Measurements from ENCODE around the gene ABI3.

ABI3 gene

GRCh38 chr17:49190932-49191331 is 19.6 kb upstream of the ABI3 start:
- Mint-ChIP-seq H3K27ac (peak overlapping the region; percentile 20), H3K9me3 (peaks cover 4% of the 10 kb centered on the region), H3K36me3 (ENCODE audit: low read depth) (peaks cover 6% of the 10 kb centered on the region), H3K27me3 (peaks cover 8% of the 10 kb centered on the region), H3K4me1 (peaks cover 49% of the 10 kb centered on the region), H3K4me3 (no peak overlapping the region)
- DNase-seq (no peak), ATAC-seq (no peak)

GRCh38 chr17:49191409-49191916 is 19.0 kb upstream of the ABI3 start:
- Mint-ChIP-seq H3K27ac (peak overlapping the region; percentile 96), H3K9me3 (no peaks in the 10 kb centered on the region), H3K4me1 (peaks cover 50% of the 10 kb centered on the region), H3K4me3 (peak overlapping the region; percentile 90), H3K27me3 (peaks cover 8% of the 10 kb centered on the region), H3K36me3 (ENCODE audit: low read depth) (peaks cover 6% of the 10 kb centered on the region)
- ATAC-seq: peak; percentile 1
- DNase-seq: no peak

- Mint-ChIP-seq H3K4me1 (peaks cover 51% of the 10 kb centered on the region), H3K9me3 (no peaks in the 10 kb centered on the region)
Measured at GRCh38 chr17:49191917-49192741, 18.4 kb upstream of the ABI3 start.

GRCh38 chr17:49193513-49194296 is 16.8 kb upstream of the ABI3 start:
- Mint-ChIP-seq H3K36me3 (ENCODE audit: low read depth) (peaks cover 6% of the 10 kb centered on the region), H3K4me1 (peaks cover 53% of the 10 kb centered on the region), H3K4me3 (peak overlapping the region; percentile 90), H3K27me3 (peaks cover 8% of the 10 kb centered on the region), H3K9me3 (no peaks in the 10 kb centered on the region), H3K27ac (peak overlapping the region; percentile 96)
- peak; percentile 35 for DNase-seq
- ATAC-seq: no peak

More at GRCh38 chr17:49191917-49192741, 18.4 kb upstream of the ABI3 start:
- Mint-ChIP-seq H3K36me3 (ENCODE audit: low read depth) (peaks cover 6% of the 10 kb centered on the region), H3K27me3 (peaks cover 8% of the 10 kb centered on the region), H3K4me3 (peak overlapping the region; percentile 90), H3K27ac (peak overlapping the region; percentile 96)
- peak; percentile 74 for ATAC-seq
- peak; percentile 89 for DNase-seq

- ATAC-seq (no peak), DNase-seq (no peak)
- Mint-ChIP-seq H3K9me3 (no peaks in the 10 kb centered on the region), H3K4me3 (peak overlapping the region; percentile 90), H3K36me3 (ENCODE audit: low read depth) (peaks cover 6% of the 10 kb centered on the region), H3K4me1 (peaks cover 53% of the 10 kb centered on the region), H3K27me3 (peaks cover 8% of the 10 kb centered on the region), H3K27ac (peak overlapping the region; percentile 60)
Measured at GRCh38 chr17:49194297-49194607, 16.3 kb upstream of the ABI3 start.

- no peak for ATAC-seq
- Mint-ChIP-seq H3K27ac (no peak overlapping the region), H3K4me3 (peak overlapping the region; percentile 8), H3K36me3 (ENCODE audit: low read depth) (peaks cover 6% of the 10 kb centered on the region), H3K9me3 (no peaks in the 10 kb centered on the region), H3K27me3 (peaks cover 8% of the 10 kb centered on the region), H3K4me1 (peaks cover 48% of the 10 kb centered on the region)
- no peak for DNase-seq
Measured at GRCh38 chr17:49195751-49196150, 14.8 kb upstream of the ABI3 start.

GRCh38 chr17:49196520-49196919 is 14.0 kb upstream of the ABI3 start:
- no peak overlapping the region for H3K27ac Mint-ChIP-seq
- H3K36me3 Mint-ChIP-seq (ENCODE audit: low read depth): peaks cover 6% of the 10 kb centered on the region
- DNase-seq (no peak), ATAC-seq (no peak)
- H3K4me1 Mint-ChIP-seq: peaks cover 44% of the 10 kb centered on the region
- H3K27me3 Mint-ChIP-seq: peaks cover 8% of the 10 kb centered on the region
- no peaks in the 10 kb centered on the region for H3K9me3 Mint-ChIP-seq
- no peak overlapping the region for H3K4me3 Mint-ChIP-seq

- no peak for ATAC-seq
- H3K4me3 Mint-ChIP-seq: no peak overlapping the region
- H3K4me1 Mint-ChIP-seq: peaks cover 34% of the 10 kb centered on the region
- no peaks in the 10 kb centered on the region for H3K9me3 Mint-ChIP-seq
- H3K27me3 Mint-ChIP-seq: peaks cover 4% of the 10 kb centered on the region
- H3K27ac Mint-ChIP-seq: no peak overlapping the region
- peaks cover 3% of the 10 kb centered on the region for H3K36me3 Mint-ChIP-seq (ENCODE audit: low read depth)
- DNase-seq: no peak
Measured at GRCh38 chr17:49197346-49197998, 13.0 kb upstream of the ABI3 start.

- ATAC-seq: no peak
- Mint-ChIP-seq H3K27me3 (no peaks in the 10 kb centered on the region), H3K4me3 (no peak overlapping the region), H3K36me3 (ENCODE audit: low read depth) (no peaks in the 10 kb centered on the region), H3K9me3 (no peaks in the 10 kb centered on the region), H3K27ac (no peak overlapping the region), H3K4me1 (peaks cover 27% of the 10 kb centered on the region)
- DNase-seq: no peak
Measured at GRCh38 chr17:49198211-49198610, 12.3 kb upstream of the ABI3 start.

GRCh38 chr17:49200423-49201083 is 10.0 kb upstream of the ABI3 start:
- Mint-ChIP-seq H3K27me3 (no peaks in the 10 kb centered on the region), H3K4me1 (peaks cover 8% of the 10 kb centered on the region), H3K27ac (no peak overlapping the region), H3K36me3 (ENCODE audit: low read depth) (no peaks in the 10 kb centered on the region), H3K4me3 (no peak overlapping the region), H3K9me3 (no peaks in the 10 kb centered on the region)
- DNase-seq (no peak), ATAC-seq (no peak)

- no peak overlapping the region for H3K27ac Mint-ChIP-seq
- peaks cover 6% of the 10 kb centered on the region for H3K36me3 Mint-ChIP-seq (ENCODE audit: low read depth)
- no peaks in the 10 kb centered on the region for H3K9me3 Mint-ChIP-seq
- H3K4me1 Mint-ChIP-seq: peaks cover 3% of the 10 kb centered on the region
- DNase-seq: no peak
- ATAC-seq: no peak
- H3K4me3 Mint-ChIP-seq: no peak overlapping the region
- no peaks in the 10 kb centered on the region for H3K27me3 Mint-ChIP-seq
Measured at GRCh38 chr17:49201481-49201927, 9.0 kb upstream of the ABI3 start.

GRCh38 chr17:49203796-49204195 is 6.7 kb upstream of the ABI3 start:
- DNase-seq (no peak), ATAC-seq (no peak)
- Mint-ChIP-seq H3K4me1 (peaks cover 7% of the 10 kb centered on the region), H3K4me3 (no peak overlapping the region), H3K36me3 (ENCODE audit: low read depth) (peaks cover 9% of the 10 kb centered on the region), H3K27ac (no peak overlapping the region), H3K9me3 (no peaks in the 10 kb centered on the region), H3K27me3 (no peaks in the 10 kb centered on the region)

- Mint-ChIP-seq H3K4me3 (no peak overlapping the region), H3K27me3 (no peaks in the 10 kb centered on the region), H3K4me1 (peaks cover 14% of the 10 kb centered on the region), H3K27ac (no peak overlapping the region), H3K36me3 (ENCODE audit: low read depth) (peaks cover 9% of the 10 kb centered on the region), H3K9me3 (no peaks in the 10 kb centered on the region)
- ATAC-seq (no peak), DNase-seq (no peak)
Measured at GRCh38 chr17:49204516-49204915, 6.0 kb upstream of the ABI3 start.

- DNase-seq (no peak), ATAC-seq (peak; percentile 13)
- H3K36me3 Mint-ChIP-seq (ENCODE audit: low read depth): peaks cover 17% of the 10 kb centered on the region
- H3K4me3 Mint-ChIP-seq: peak overlapping the region; percentile 90
- H3K9me3 Mint-ChIP-seq: no peaks in the 10 kb centered on the region
- peaks cover 50% of the 10 kb centered on the region for H3K4me1 Mint-ChIP-seq
- H3K27me3 Mint-ChIP-seq: no peaks in the 10 kb centered on the region
- H3K27ac Mint-ChIP-seq: peak overlapping the region; percentile 81
Measured at GRCh38 chr17:49209061-49209571, 1.4 kb upstream of the ABI3 start.

Measured in activated naive CD8-positive, alpha-beta T cell treated with anti-CD3 and anti-CD28 coated beads, Interleukin-2, amount 50 U/mL, for 24 hours (primary cell).